D721Med (cell line): ENCODE measurements around the gene RNF223.
A peak's percentile ranks its signal among the peaks of the same experiment; 100 is the strongest.

Source experiments
- DNase-seq: peaks from one replicate; pipeline ENCODE4 v3.0.0; 2011; ENCODE audit warnings: low spot score; ENCODE audit not compliant: insufficient read length
- FAIRE-seq: peaks from 2 replicates; lab custom pipeline; 2011; peaks lifted over from hg19 to GRCh38; lab: Jason Lieb, UNC
- TF ChIP-seq, protein P1 (sequence below): IDR thresholded peaks from 2 replicates; pipeline ENCODE4 v1.5.1; 2012; ENCODE audit warnings: mild to moderate bottlenecking, control low read depth; ENCODE audit not compliant: insufficient read depth; ENCODE audit errors: missing control alignments

Gene RNF223

GRCh38 chr1:1115786-1116700, 41.9 kb upstream of the RNF223 start, which contains the start of gene C1orf159:
Gene C1orf159, minus strand, starts transcription at chr1:1116089. Its CDS starts 24,546 bp downstream, at chr1:1091543.
- TF ChIP-seq, protein P1, sequence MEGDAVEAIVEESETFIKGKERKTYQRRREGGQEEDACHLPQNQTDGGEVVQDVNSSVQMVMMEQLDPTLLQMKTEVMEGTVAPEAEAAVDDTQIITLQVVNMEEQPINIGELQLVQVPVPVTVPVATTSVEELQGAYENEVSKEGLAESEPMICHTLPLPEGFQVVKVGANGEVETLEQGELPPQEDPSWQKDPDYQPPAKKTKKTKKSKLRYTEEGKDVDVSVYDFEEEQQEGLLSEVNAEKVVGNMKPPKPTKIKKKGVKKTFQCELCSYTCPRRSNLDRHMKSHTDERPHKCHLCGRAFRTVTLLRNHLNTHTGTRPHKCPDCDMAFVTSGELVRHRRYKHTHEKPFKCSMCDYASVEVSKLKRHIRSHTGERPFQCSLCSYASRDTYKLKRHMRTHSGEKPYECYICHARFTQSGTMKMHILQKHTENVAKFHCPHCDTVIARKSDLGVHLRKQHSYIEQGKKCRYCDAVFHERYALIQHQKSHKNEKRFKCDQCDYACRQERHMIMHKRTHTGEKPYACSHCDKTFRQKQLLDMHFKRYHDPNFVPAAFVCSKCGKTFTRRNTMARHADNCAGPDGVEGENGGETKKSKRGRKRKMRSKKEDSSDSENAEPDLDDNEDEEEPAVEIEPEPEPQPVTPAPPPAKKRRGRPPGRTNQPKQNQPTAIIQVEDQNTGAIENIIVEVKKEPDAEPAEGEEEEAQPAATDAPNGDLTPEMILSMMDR, result no peak
- DNase-seq, result peak; percentile 79
- FAIRE-seq, result no peak

DNA sequence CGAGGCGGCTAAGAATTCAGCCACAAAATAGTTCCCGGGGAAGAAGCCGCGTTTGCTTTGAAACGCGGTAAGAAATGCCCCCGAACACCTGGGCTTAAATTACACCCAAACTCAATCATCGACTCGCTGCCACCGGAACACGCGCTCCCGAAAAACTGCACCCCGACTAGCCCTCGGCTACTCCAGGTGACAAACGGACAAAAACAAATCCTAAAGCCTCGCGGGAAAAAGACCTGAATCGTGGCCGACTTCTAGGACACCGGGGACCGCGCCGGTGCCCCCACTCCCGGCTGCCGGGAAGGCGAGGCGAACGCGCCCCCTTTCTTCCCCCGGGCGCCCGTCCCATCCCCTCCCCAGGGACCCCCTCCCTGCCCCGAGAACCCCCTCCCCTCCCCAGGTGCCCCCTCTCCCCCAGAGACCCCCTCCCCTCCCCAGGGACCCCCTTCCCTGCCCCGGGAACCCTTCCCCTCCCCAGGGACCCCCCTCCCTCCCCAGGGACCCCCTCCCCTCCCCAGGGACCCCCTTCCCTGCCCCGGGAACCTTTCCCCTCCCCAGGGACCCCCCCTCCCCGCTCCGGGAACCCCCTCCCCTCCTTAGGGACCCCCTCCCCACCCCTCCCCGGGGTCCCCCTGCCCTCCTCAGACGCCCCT, 41.2 kb upstream of the RNF223 start:
- FAIRE-seq, result no peak
- no peak for DNase-seq

DNA sequence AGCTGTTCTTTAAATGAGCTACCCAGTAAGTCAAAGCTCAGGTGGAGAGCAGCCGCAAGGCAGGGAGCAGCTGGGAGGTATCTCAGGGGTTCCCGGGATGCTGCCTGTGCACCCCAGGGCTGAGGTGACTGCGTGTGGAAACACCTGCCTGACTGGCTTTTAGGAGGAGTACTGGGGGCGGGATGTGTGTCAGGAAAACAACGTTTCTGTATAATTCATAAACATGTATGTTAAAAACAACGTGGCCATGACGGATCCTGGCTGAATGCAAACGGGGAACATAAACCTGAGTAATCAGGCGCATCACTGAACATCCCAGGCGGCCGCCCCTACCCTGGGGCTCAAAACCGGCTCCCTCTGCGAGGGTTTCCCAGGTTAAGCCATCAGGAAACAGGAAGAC, 40.3 kb upstream of the RNF223 start:
- TF ChIP-seq, protein P1, result no peak
- FAIRE-seq (no peak), DNase-seq (no peak)

More for the DNA sequence above, 41.2 kb upstream of the RNF223 start:
- TF ChIP-seq, protein P1, result no peak

DNA sequence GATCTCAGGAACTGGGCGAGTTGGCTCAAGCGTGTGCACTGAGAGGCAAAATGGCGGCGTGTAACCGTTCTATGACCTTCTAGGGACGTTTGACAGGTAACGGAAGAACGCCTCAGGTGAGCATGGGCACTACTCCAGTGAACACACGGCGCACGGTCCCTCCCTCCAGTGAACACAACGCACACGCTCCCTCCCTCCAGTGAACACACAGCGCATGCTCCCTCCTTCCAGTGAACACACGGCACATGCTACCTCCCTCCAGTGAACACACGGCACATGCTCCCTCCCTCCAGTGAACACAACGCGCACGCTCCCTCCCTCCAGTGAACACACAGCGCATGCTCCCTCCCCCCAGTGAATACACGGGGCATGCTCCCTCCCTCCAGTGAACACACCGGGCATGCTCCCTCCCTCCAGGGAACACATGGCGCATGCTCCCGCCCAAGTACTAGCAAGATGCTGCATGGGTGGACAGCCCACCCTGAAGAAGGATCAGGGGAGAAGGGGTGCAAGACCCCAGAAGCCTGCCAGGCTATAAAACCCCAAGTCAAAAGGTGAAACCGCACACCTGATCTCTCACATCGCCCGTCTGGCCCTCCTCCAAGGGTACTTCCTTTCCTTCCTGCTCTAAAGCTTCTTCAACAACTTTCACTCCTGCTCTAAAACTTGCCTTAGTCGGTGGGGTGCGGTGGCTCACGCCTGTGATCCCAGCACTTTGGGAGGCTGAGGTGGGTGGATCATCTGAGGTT, 38.3 kb upstream of the RNF223 start:
- DNase-seq (no peak), FAIRE-seq (no peak)
- TF ChIP-seq, protein P1, result no peak

DNA sequence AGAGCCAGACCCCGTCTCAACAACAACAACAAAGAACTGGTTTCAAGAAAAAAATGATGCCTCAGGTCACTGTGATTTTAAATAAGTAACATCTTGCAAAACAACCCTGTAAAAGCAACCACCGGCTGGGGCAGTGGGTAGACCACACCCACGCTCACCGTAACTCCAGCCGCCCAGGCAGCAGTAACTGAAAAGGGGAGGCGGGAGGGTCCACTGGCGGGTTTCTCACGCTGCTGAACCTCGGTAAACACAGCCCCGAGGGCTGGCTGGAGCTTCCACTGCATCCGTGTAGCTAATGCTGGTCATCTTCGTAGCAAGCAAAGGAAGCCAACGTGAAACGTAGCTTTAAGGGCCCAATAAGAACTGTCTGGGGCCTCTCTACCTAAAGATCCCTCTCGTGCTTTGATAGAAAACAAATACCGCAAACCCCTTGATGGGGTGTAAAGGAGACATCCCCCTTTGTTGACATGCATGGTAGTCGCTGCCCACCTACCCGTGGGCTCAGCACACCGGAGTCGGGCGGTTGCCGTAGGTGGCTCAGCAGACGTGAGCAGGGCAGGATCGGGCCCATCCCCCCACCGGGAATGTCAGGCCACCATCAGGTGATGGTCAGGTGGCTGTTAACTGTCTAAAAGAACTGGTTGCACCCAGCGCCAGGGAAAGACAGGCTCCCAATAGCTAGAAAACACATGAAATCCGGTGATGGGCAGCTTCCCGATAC, 37.6 kb upstream of the RNF223 start:
- DNase-seq (no peak), FAIRE-seq (no peak)
- TF ChIP-seq, protein P1, result no peak

DNA sequence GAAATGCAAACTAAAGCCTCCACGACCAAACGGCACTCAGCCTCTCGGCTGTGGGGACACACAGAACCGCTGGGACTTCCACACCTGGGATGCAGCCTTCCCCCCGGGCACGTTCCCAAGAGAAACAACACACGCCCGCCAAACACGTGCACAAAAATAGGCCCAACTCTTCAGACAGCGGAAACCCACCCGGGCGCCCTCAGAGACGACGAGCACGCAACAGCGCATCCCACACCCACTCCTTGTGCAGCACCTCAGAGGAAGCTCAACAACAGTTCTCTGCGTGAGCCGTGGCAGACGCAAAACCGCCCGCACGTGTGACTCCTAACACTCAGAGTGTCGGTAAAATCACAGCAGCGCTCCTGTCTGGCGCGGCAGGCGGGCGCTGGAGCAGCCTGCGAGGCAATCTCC, 36.5 kb upstream of the RNF223 start:
- FAIRE-seq, result no peak

More for the DNA sequence above, 36.5 kb upstream of the RNF223 start:
- TF ChIP-seq, protein P1, result no peak
- no peak for DNase-seq
